Measurements from ENCODE around the gene FAM32A.

GRCh38 chr19:16168465-16169081 lies 16.6 kb upstream of the FAM32A start:
- TF ChIP-seq TAF1 (IDR thresholded peaks at IDR 0.05; ENCODE audit: low read depth, low read length) (no peak), POLR2AphosphoS5 (IDR thresholded peaks at IDR 0.05; ENCODE audit: low read depth, low read length) (no peak), POLR2A (IDR thresholded peaks at IDR 0.05; ENCODE audit: low read depth, low read length) (no peak), PAX5 (IDR thresholded peaks at IDR 0.05; ENCODE audit: insufficient read depth, low read length, severe bottlenecking) (no peak)
